ENCODE data around the gene TEX55.
A peak's percentile ranks its signal among the peaks of the same experiment; 100 is the strongest.
"Not testable (repeated sequence)": the region's sequence is repeated elsewhere in the genome, so short reads cannot be mapped to it uniquely, and the experiment has no call there.

The TEX55 gene

GRCh38 chr3:119161240-119161639, 15.3 kb downstream of the TEX55 start:
- no peak for DNase-seq

- DNase-seq = not testable (repeated sequence)
These were observed 18.8 kb downstream of the TEX55 start for GRCh38 chr3:119164745-119165144.

GRCh38 chr3:119170821-119171220, 24.9 kb downstream of the TEX55 start:
- no peak for DNase-seq

- peak; percentile 5 for DNase-seq
These were observed 27.4 kb downstream of the TEX55 start, which contains the start of gene UPK1B for GRCh38 chr3:119173325-119173724. TSS of gene UPK1B (plus strand) at chr3:119173598. CDS start at chr3:119186742, 13,144 bp downstream.

GRCh38 chr3:119175872-119176756, 30.1 kb downstream of the TEX55 start:
- no peak for DNase-seq

- DNase-seq = no peak
These were observed 30.8 kb downstream of the TEX55 start for GRCh38 chr3:119176778-119177177.

GRCh38 chr3:119177321-119177720, 31.4 kb downstream of the TEX55 start:
- DNase-seq = no peak

GRCh38 chr3:119181765-119182164, 35.8 kb downstream of the TEX55 start:
- no peak for DNase-seq

- DNase-seq = no peak
These were observed 38.1 kb downstream of the TEX55 start for GRCh38 chr3:119184111-119184510.

GRCh38 chr3:119184796-119185570, 39.0 kb downstream of the TEX55 start:
- no peak for DNase-seq

- DNase-seq = no peak
These were observed 41.3 kb downstream of the TEX55 start for GRCh38 chr3:119187266-119187665.

GRCh38 chr3:119191800-119192199, 45.8 kb downstream of the TEX55 start:
- DNase-seq = no peak

GRCh38 chr3:119194237-119195150, 48.5 kb downstream of the TEX55 start:
- DNase-seq = no peak

- DNase-seq = no peak
These were observed 49.1 kb downstream of the TEX55 start for GRCh38 chr3:119195151-119195476.

- DNase-seq = no peak
These were observed 49.9 kb downstream of the TEX55 start for GRCh38 chr3:119195911-119196310.
